PC-9 (cell line): Measurements from ENCODE around the gene ALK. TPM values are rescaled to one million over a fixed set of nuclear protein-coding genes. Genes with fewer than 3 reads are reported as not detected.

Experiments used
- BruUV-seq: library from RNA; stranded (reverse); fragments of 400-500 nt; replicated peaks from 2 replicates; lab custom pipeline; 2021; lab: Mats Ljungman, UMichigan
- CTCF ChIA-PET: fragments of 300-600 bp; sonication (Branson Sonifier 250); formaldehyde crosslinking; loops from one replicate; lab custom pipeline; 2022; ENCODE audit warnings: antibody characterized with exemption; lab: Charles Lee
- POLR2A ChIA-PET: fragments of 300-600 bp; sonication (Branson Sonifier 250); formaldehyde crosslinking; loops from one replicate; lab custom pipeline; 2022; ENCODE audit warnings: antibody characterized with exemption; ENCODE audit not compliant: unreplicated experiment; lab: Charles Lee
- DNase-seq, 2 experiments: peaks; one replicate each; pipeline versions ENCODE4 v3.0.0 to v3.0.0-alpha.2; 2015 to 2022; ENCODE audit warnings: mixed read lengths in 1 of 2
- H2AFZ ChIP-seq: fragments of 200-600 bp; sonication (generic); 2 replicates; pipeline ENCODE4 v1.8.1; 2017; ENCODE audit warnings: antibody characterized with exemption
- H3F3A ChIP-seq: fragments of 200-600 bp; sonication (generic); 2 replicates; pipeline ENCODE4 v1.8.1; 2017; ENCODE audit warnings: antibody characterized with exemption, mild to moderate bottlenecking, low read depth; ENCODE audit not compliant: insufficient read depth
- H3K27ac ChIP-seq: fragments of 200-600 bp; sonication (generic); 2 replicates; pipeline ENCODE4 v1.6.1; 2016; ENCODE audit warnings: mixed run types
- H3K27me3 ChIP-seq: fragments of 200-600 bp; sonication (generic); 2 replicates; pipeline ENCODE4 v1.6.1; 2016; ENCODE audit warnings: low read depth, mixed run types; ENCODE audit not compliant: insufficient read depth
- H3K36me3 ChIP-seq: fragments of 200-600 bp; sonication (generic); 2 replicates; pipeline ENCODE4 v1.6.1; 2016; ENCODE audit warnings: low read depth, mixed run types
- H3K4me1 ChIP-seq: fragments of 200-600 bp; sonication (generic); replicated peaks from 2 replicates; pipeline ENCODE4 v1.6.1; 2016; ENCODE audit warnings: mixed run types; ENCODE audit not compliant: insufficient read depth
- H3K4me2 ChIP-seq: fragments of 200-600 bp; sonication (generic); 2 replicates; pipeline ENCODE4 v1.6.1; 2017; ENCODE audit warnings: mixed run types
- H3K4me3 ChIP-seq: fragments of 200-600 bp; sonication (generic); 2 replicates; pipeline ENCODE4 v1.6.1; 2016; ENCODE audit warnings: mixed run types
- H3K79me2 ChIP-seq: fragments of 200-600 bp; sonication (generic); 2 replicates; pipeline ENCODE4 v1.6.1; 2017; ENCODE audit warnings: low read depth, mixed run types
- H3K9me2 ChIP-seq: fragments of 200-600 bp; sonication (generic); 2 replicates; pipeline ENCODE4 v1.8.1; 2017; ENCODE audit warnings: mild to moderate bottlenecking; ENCODE audit not compliant: insufficient read depth
- H3K9me3 ChIP-seq: fragments of 200-600 bp; sonication (generic); 2 replicates; pipeline ENCODE4 v1.8.1; 2016; ENCODE audit warnings: low read depth; ENCODE audit not compliant: insufficient read depth
- H4K20me1 ChIP-seq: fragments of 200-600 bp; sonication (generic); 2 replicates; pipeline ENCODE4 v1.8.1; 2017; ENCODE audit not compliant: insufficient read depth
- EZH2 ChIP-seq: fragments of 200-600 bp; sonication (generic); IDR thresholded peaks from 2 replicates; pipeline ENCODE4 v1.8.0; 2017; ENCODE audit warnings: antibody characterized with exemption, low read depth
- intact Hi-C: fragments of 100-400 bp; cut with micrococcal nuclease; formaldehyde crosslinking; loops from one replicate; pipeline ENCODE4 v1.10.0; 2022; ENCODE audit not compliant: unreplicated experiment
- total RNA-seq: library from RNA; stranded (reverse); gene quantifications from 2 replicates; pipeline ENCODE4 v1.2.3, GENCODE V29; 2021
- TF ChIP-seq, protein P1 (sequence below): fragments of 200-600 bp; sonication (generic); conservative IDR thresholded peaks from 2 replicates; pipeline ENCODE4 v1.6.1; 2017; ENCODE audit warnings: mixed run types, antibody characterized with exemption, mild to moderate bottlenecking, moderate library complexity

The ALK gene
- total RNA-seq, 1 experiment from 2014 or later: not detected

DNA sequence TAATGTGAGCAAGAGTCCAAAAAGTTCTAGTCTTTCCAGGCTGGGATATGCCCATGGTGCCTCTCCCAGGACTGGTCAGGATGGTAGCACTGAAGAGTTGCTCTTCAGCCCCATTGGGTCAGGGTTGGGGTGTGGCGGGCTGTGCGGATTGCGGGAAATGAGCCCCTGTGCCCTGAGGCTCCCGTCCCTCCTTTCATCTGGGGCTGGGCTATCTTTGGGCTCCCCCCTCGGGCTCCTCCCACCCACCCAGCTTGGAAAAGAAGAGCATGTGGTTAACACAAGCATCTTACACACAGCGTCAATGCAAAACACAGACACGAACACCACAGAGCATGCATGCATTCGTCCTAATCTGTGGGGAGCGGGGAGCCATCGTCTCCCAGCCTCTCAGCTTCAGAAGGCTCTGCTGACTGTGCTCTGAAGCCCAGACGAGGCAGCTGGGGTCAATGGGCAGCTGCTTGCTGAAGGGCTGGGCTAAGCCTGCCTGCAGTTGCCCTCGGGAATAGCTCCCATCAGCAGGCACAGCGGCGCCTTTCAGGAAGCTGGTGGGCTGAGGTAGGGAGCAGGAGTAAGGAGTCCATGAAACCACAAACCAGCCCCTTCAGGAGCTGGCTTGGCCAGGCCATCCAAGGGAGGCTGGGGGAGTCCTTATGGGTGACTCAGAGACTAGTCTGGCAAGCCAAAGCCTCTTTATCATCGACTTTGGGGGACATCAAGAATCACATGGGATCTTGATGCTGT, 693.3 kb downstream of the ALK start:
- no peak overlapping the region for H3K4me3 ChIP-seq
- H4K20me1 ChIP-seq: no peaks in the 10 kb centered on the region
- POLR2A ChIA-PET: no interaction called here
- DNase-seq: no peak
- H3K79me2 ChIP-seq: no peaks in the 10 kb centered on the region
- H3K9me2 ChIP-seq: no peaks in the 10 kb centered on the region
- CTCF ChIA-PET: interaction anchor here (0.6 kb wide), 1 partner anchor 81 kb away, joined by 12 read pairs; no protein-coding TSS in a partner anchor
- no peak overlapping the region for H3K4me2 ChIP-seq
- TF ChIP-seq, protein P1, sequence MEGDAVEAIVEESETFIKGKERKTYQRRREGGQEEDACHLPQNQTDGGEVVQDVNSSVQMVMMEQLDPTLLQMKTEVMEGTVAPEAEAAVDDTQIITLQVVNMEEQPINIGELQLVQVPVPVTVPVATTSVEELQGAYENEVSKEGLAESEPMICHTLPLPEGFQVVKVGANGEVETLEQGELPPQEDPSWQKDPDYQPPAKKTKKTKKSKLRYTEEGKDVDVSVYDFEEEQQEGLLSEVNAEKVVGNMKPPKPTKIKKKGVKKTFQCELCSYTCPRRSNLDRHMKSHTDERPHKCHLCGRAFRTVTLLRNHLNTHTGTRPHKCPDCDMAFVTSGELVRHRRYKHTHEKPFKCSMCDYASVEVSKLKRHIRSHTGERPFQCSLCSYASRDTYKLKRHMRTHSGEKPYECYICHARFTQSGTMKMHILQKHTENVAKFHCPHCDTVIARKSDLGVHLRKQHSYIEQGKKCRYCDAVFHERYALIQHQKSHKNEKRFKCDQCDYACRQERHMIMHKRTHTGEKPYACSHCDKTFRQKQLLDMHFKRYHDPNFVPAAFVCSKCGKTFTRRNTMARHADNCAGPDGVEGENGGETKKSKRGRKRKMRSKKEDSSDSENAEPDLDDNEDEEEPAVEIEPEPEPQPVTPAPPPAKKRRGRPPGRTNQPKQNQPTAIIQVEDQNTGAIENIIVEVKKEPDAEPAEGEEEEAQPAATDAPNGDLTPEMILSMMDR: no peak
- TF ChIP-seq EZH2: no peak
- H3K27me3 ChIP-seq: peaks cover 40% of the 10 kb centered on the region
- H3K36me3 ChIP-seq: no peaks in the 10 kb centered on the region
- no peak overlapping the region for H3K27ac ChIP-seq
- H3K4me1 ChIP-seq: peaks cover 19% of the 10 kb centered on the region
- intact Hi-C loops: no loop called here
- no peaks in the 10 kb centered on the region for H3K9me3 ChIP-seq
- H3F3A ChIP-seq: peaks cover 7% of the 10 kb centered on the region; the same call in 1 of the 2 replicates
- H2AFZ ChIP-seq: no peak overlapping the region
- no TSS peak for BruUV-seq

- H3K9me3 ChIP-seq: no peaks in the 10 kb centered on the region
- POLR2A ChIA-PET: no interaction called here
- no peak overlapping the region for H3K27ac ChIP-seq
- intact Hi-C loops: no loop called here
- H4K20me1 ChIP-seq: no peaks in the 10 kb centered on the region
- H3K4me3 ChIP-seq: no peak overlapping the region
- H3K4me2 ChIP-seq: no peak overlapping the region
- no peak for TF ChIP-seq EZH2
- TF ChIP-seq, protein P1: no peak
- no peak overlapping the region for H2AFZ ChIP-seq
- CTCF ChIA-PET: no interaction called here
- H3K27me3 ChIP-seq: peaks cover 40% of the 10 kb centered on the region
- no peaks in the 10 kb centered on the region for H3K79me2 ChIP-seq
- BruUV-seq: no TSS peak
- H3K36me3 ChIP-seq: no peaks in the 10 kb centered on the region
- no peak for DNase-seq
- H3F3A ChIP-seq: peaks cover 7% of the 10 kb centered on the region; the same call in 1 of the 2 replicates
- H3K4me1 ChIP-seq: peaks cover 14% of the 10 kb centered on the region; the same call in 1 of the 2 replicates
- H3K9me2 ChIP-seq: no peaks in the 10 kb centered on the region
These were observed 694.6 kb downstream of the ALK start for GRCh38 chr2:29226808-29227207.

DNA sequence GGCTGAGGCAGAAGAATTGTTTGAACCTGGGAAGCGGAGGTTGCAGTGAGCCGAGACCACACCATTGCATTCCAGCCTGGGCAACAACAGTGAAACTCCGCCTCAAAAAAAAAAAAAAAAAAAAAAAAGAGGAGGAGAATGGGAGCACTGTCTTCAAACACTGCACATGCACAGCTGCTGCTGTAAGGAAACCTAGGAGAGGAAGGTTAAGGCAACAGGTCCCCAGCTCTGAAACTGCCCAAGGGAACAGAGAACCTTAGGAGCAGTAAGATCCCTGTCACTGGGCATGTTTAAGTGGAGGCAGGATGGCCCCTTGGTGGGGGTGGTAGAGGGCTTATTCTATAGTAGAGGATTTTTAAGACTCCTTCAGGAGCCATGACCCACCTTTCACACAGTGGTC, 695.0 kb downstream of the ALK start:
- no peaks in the 10 kb centered on the region for H3K9me3 ChIP-seq
- H3K27ac ChIP-seq: no peak overlapping the region
- no peaks in the 10 kb centered on the region for H3K9me2 ChIP-seq
- intact Hi-C loops: no loop called here
- no peak overlapping the region for H3K4me2 ChIP-seq
- H3F3A ChIP-seq: peaks cover 7% of the 10 kb centered on the region; the same call in 1 of the 2 replicates
- BruUV-seq: no TSS peak
- H3K4me1 ChIP-seq: peaks cover 14% of the 10 kb centered on the region; the same call in 1 of the 2 replicates
- DNase-seq: no peak
- H3K79me2 ChIP-seq: no peaks in the 10 kb centered on the region
- no peak for TF ChIP-seq EZH2
- TF ChIP-seq, protein P1: no peak
- no peak overlapping the region for H2AFZ ChIP-seq
- no peaks in the 10 kb centered on the region for H3K36me3 ChIP-seq
- H3K4me3 ChIP-seq: no peak overlapping the region
- CTCF ChIA-PET: no interaction called here
- POLR2A ChIA-PET: no interaction called here
- H4K20me1 ChIP-seq: no peaks in the 10 kb centered on the region
- H3K27me3 ChIP-seq: peaks cover 40% of the 10 kb centered on the region
